NCI-H2171 (cell line): ENCODE data around the gene USP22.

Source experiments
- DNase-seq: peaks from one replicate; lab custom pipeline; 2025; lab: John Stamatoyannopoulos, UW

The USP22 gene

GRCh38 chr17:20999841-21000532 lies 42.8 kb downstream of the USP22 start:
- no peak for DNase-seq

DNA sequence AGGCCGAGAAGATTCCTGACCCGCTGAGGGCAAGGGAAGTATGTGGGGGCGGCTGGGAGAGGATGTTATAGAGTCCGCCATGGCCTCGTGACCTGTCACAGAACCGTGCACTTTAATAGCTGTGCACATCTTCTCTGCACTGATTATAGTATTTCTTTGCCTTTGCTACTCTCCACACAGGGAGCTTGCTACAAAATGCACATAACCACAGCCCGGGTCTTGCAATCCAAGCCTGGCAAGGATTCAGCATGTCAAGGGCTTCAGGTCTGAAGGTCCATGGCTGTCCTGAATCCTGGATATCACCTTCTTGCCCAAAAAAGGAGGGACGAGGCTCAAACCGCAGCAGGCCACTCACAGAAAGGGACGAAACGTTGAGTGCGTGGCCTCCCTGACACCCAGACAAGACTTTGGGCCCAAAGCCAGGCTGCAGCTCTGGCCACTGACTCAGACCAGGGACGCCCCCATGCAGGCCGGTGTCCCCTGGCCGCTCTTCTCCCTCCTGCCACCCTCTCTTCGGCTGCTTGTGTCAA lies 43.7 kb downstream of the USP22 start:
- DNase-seq, result no peak

DNA sequence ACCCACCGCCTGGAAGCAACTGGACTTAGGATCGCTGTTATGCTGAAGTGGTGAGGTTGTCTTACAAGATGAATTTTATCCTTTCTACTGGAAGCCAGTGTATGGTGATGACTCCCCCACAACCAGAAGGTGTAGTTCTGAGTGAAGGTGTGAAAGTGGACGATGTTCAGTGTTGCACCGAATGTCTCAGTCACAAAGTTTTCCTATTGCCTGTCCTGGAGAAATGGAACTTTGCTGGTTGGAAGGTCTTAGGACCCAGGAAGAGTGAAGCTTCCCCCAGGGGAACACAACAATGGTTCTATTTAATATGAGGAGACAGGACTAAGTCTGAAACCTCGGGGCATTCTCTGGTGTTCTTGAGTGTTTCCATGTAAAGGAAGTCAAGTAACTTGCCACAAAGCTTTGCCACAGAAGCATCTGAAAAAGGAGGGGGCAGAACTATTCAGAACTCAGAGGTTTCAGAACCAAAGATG lies 44.2 kb downstream of the USP22 start:
- DNase-seq, result no peak

DNA sequence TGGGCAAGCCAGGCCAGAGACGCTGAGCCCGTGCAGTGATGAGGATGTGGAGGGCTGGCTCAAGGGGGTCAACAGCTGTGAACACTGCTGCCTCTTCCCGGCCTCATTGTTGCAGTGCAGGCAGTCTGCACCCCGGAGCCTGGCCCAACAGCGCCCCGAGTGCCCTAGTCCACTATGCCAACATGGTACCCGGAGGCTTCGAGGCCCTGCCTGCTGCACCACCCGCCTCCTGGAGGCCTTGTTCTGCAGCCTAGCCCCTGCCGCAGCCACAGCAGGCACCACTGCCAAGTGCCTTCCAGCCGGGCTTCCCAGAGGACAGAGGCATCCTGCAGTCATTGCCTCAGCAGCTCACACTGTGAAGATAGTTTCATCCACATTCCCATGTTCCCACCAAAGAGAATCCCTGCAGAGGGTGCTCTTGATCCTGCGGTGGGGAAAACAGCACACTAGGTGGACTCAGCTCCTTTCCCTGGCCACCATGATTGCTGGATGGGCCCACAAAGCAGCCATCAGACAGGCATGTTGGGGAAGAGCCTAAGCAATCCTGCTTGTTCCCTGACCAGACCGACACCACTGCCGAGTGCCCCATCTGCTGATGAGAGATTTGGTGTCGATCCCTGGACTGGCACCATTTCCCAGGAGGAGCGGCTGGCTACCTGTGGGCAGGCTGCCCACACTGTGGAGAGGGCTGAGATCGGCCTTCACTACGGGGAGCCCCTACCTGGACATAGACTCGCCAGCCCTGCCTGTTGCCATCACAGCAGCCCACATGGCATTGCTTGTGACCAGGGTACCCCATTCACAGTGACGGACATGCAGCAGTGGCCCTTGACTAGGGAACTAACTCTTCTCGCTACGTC lies 44.9 kb downstream of the USP22 start:
- DNase-seq, result no peak

GRCh38 chr17:20996724-20997615 lies 45.8 kb downstream of the USP22 start:
- DNase-seq, result no peak

DNA sequence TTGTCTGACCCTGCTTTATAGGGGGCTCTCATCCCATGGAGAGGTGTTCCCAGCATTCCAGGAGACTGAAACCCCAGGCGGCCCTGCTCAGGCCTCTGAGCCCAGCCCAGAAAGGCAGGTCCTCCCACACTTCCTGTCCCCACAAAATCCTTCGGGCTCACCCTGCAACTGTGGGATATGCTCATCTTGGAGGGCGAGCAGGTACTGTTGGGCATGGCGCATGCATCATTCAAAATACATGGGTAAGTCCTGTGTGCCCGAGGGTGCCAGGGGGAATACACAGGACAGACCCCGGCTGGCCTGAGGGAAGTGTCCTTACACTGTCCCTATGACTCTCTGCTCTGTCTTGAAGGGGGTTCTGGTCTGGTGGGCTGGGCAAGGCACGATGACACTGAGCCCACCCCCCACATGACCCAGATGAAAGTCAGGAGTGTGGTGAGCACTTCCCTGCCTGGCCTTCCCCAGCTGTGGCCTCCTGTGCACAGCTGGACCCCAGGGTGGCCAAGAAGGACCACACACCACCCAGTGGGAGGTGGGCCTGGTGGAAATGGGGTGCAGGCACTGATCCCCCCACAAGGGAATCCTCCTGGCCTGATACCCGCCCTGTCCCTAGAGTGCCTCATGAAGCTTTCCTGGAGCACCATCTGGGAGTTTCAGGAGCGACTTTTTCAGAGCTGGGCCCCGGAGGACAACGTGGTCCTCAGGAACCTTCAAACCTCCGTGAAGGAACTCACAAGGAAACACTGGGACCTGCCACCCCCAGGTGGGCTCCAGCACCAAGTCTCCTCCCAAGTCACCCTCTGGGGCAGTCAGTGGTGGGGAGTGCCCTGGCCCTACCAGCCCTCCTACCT lies 46.7 kb downstream of the USP22 start:
- DNase-seq, result no peak

DNA sequence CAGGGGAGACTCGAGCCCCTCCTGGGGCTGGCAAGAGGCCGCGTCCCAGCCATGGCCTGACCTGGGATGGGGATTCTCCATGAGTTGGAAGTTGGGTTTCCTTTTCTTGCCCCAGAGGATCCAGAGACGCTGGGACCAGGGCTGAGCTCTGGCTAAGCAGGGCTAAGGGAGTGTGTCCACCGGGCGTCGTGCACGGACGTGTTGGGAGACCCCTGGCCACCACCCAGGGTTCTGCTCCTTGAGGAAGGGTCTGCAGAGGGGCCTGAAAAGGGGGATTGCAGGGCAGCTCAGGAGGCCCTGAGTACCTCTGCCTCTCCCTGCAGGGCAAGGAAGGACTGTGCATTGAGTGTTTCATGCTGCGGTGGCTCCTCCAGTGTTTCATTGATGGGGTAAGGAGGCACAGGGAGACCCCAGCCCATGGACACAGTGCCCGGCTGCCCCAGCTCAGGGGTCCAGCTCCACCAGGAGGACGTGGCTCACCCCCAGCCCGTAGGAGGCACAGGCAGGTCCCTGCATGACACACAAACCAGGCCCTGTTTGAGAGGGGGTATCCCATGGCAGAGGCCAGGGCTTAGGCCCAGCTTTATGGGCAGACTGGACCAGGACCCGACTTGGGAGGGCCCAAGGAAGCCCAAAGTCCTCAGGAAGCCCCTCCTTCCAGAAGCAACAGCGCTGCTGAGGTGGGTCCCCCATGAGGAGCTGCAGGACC lies 47.5 kb downstream of the USP22 start:
- DNase-seq, result no peak

DNA sequence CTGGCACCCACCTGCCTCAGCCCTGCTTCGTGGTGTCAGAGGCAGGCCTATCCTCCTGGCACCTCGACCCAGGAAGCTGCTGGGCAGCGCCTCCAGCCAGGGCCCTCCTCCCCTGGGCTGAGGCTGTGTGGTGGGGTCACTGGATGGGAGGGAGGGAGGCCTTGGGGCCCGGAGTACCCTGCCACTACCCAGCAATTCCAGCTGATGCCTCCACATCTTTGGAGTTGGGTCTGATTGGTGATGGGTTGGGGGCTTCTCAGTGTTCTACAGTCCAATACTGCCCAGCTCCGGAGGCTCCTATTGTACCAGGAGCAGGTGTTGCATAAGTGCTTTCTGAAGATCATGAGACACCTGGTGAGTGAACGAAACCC lies 48.0 kb downstream of the USP22 start:
- DNase-seq, result no peak

DNA sequence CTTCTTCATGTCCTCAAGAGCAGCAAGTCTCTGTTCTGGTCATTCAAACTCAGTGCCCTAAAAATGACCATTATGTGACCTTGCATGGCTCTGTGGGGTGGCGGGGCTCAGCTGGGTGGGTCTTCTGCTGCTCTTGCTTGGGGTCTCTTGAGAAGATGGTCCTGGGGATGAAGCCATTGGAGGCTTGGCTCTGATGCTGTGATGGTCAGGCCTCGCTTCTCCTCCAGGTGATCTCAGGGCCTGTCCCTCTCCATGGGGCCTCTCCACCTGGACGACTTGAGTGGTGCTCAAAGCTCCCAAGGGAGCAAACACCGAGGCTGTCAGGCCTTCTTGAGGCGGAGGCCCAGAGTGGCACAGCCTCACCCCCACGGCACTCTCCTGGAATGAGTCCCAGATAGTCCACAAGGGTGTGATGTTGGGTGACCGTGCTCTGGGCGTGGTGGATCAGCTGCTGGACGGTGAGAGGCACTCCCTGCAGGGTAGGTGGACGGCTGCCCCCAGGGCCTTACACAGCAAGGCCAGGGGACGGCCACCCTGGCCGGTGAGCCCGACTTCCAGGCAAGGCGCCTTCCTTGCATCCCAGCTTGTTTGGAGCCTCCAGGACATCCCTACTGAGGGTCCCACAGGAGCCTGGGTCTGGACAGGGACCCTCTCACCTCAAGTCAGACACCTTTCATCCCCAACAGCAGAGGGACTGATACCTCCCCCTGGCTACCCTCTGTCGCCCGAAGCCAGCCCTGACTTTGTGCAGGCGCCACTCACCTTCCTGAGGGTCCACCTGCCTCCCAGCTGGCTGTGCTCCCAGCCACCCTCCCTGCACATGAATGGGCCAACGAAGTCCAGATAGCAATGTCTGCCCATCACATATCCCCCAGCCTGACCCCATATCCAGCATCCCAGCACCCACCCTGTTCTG lies 48.7 kb downstream of the USP22 start:
- no peak for DNase-seq

GRCh38 chr17:20992987-20993862 lies 49.6 kb downstream of the USP22 start:
- peak; percentile 8 for DNase-seq

DNA sequence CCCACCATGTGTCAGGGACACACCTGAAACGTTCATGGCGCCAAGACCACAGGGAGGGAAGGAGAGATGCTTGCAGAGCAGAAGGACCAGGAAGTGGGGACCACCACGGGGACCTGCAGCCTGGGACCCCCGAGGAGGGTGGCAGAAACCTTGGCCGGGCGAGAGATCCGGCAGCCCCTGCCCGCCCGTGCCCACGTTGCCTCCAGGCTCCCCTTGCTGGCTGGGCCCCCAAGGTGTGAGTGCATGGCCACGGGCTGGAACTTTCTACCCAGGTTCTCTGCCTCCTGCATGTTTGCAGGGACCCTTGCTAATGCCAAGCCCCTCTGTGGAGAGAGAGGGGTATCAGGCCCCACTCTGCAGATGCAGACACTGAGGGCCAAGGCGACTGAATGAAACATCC lies 50.4 kb downstream of the USP22 start:
- no peak for DNase-seq

DNA sequence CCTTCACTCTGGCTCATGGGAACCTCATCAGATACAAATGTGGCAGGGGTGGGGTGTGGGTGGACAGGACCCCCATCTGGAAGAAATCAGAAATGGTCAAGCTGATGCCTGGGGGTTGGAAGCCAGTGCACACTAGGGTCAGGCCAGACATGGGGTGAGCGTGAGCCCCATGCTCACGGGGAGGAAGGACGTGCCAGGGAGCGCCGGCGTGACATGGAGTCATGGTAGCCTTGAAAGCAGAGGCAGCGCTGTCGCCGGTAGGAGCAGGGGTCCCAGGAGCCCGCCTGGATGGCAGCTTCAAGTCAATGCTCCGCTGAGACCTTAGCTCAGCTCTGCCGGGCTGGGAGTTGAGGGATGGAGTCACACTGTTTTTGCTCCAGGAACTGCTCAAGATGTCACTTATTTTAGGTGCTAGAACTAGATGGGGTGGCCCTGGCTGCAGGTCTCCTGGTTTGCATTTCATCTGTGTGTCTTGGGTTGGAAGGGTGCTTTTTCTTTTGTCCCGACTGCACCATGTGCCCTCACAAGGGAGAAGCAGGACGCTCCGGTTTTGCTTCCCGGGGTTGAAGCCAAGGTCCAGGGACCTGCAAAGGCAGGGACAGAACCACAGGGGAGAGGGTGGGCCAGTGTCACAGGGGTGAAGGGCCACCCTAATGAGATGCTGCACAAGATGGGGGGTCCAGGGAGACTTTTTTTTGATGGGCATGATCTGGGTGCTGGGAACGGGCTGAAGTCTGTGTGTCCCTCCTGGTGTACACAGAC lies 51.4 kb downstream of the USP22 start:
- no peak for DNase-seq

DNA sequence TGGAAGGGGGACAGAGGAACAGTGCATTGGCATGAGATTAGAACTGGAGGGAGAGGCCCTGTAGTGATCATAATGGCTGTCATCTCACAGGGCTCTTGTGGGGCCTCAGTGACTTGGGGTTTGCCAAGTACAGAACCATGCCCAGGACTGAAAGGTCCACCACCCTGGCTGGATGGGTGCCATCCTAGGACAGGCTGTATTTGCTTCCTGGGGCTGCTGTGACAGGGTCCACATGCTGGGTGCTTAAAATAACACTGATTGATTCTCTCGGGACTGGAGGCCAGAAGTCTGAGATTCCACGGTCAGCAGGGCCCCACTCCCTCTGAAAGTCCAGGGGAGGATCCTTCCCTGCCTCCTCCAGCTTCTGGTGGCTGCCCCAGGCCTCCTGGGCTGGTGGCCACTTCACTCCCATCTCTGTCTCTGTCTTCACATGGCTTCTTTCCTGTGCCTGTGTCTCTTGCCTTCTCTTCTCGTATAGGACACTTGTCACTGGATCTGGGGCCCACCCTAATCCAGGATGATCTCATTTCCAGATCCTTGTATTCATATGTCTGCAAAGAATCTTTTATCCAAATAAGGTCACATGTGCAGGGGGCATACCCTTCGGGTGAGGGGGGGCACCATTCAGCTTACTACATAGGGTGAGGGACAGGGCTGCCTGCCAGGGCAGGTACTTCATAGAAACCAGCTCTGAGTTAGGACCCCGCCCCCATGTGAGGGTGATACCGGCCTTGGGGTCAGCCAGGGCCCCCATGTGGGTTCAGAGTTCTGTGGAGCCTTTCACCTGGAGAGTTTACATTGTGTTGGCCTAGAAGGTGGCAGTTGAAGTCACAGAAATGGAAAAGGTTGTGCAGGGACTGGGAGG lies 52.6 kb downstream of the USP22 start:
- no peak for DNase-seq

- no peak for DNase-seq
Observed at GRCh38 chr17:20989481-20989880, 53.3 kb downstream of the USP22 start.

- DNase-seq, result no peak
Observed at GRCh38 chr17:20988896-20989295, 53.9 kb downstream of the USP22 start.

GRCh38 chr17:20988001-20988636 lies 54.7 kb downstream of the USP22 start:
- no peak for DNase-seq
